Measurements from ENCODE around the gene ETV3. TPM values are rescaled to one million over a fixed set of nuclear protein-coding genes. Genes with fewer than 3 reads are reported as not detected.

ETV3 gene
- total and polyA plus RNA-seq, 2 of the 8 experiments (the other 6 are each of a cell fraction or from before 2014, with no cell fraction given), result 6.0 to 23.8 TPM

DNA sequence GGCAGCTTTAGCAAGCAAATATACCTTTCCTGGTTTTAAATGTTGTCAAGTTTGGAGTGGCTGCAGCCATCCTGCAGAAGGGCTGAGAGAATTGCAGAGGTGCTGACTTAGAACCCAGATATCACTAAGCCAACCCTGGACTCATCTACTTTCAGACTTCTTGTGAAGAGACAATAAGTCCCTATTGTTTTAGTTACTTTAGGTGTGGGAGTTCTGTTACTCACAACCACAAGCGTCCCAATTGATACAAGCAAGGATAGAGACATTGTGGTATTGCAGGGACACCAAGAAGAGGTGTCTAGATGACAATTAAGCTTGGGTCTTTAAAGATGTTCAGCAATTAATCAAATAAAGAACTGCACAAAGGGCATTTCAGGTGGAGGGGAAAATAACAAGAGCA is 8.8 kb upstream of the ETV3 start:
- Histone ChIP-seq H3K4me1 (replicated peaks in 1 of 4; ENCODE audit: control insufficient read depth in 3 of 4, insufficient read depth in 4 of 4, low read length in 3 of 4) (no peaks in the 10 kb centered on the region), H3K9me3 (ENCODE audit: insufficient read depth in 2 of 2, low read depth in 1 of 2, low read length in 1 of 2) (no peaks in the 10 kb centered on the region), H3K27ac (ENCODE audit: low read depth, low read length) (no peak overlapping the region), H4K5ac (ENCODE audit: insufficient read length, low read depth, low read length) (no peak overlapping the region), H2BK120ac (replicated peaks; ENCODE audit: low read depth, low read length) (no peak overlapping the region), H3K23ac (ENCODE audit: insufficient read length) (no peak overlapping the region), H2BK5ac (ENCODE audit: low read depth, low read length) (no peak overlapping the region), H3K79me1 (ENCODE audit: low read depth, low read length) (no peaks in the 10 kb centered on the region), H2BK12ac (ENCODE audit: low read depth, low read length) (no peak overlapping the region), H4K8ac (ENCODE audit: extremely low read depth, insufficient read depth, low read length) (no peak overlapping the region), H4K20me1 (replicated peaks in 1 of 2; ENCODE audit: control insufficient read depth in 1 of 2, insufficient read depth in 2 of 2, low read length in 2 of 2) (no peaks in the 10 kb centered on the region), H3K4ac (replicated peaks; ENCODE audit: insufficient read length, low read depth, low read length) (no peak overlapping the region), H2BK15ac (ENCODE audit: low read length) (no peak overlapping the region), H3K9ac (replicated peaks in 1 of 4; ENCODE audit: extremely low read depth in 1 of 4, low read depth in 3 of 4, low read length in 3 of 4) (no peak overlapping the region), H2AK5ac (ENCODE audit: low read depth, low read length) (no peak overlapping the region), H3K27me3 (replicated peaks in 1 of 4; ENCODE audit: control insufficient read depth in 3 of 4, extremely low read depth in 1 of 4, insufficient read depth in 3 of 4, low read length in 3 of 4) (peaks cover 0 to 1% (median 0%) of the 10 kb centered on the region in 4 experiments; a peak in 1 of 7 replicates), H4K91ac (replicated peaks; ENCODE audit: insufficient read length, low read length) (no peak overlapping the region), H3K79me2 (ENCODE audit: control insufficient read depth in 1 of 2, insufficient read depth in 2 of 2, low read length in 2 of 2) (no peaks in the 10 kb centered on the region), H3K18ac (ENCODE audit: extremely low read depth, low read length) (no peak overlapping the region), H3K56ac (replicated peaks; ENCODE audit: insufficient read length, low read depth, low read length) (no peak overlapping the region), H2AFZ (ENCODE audit: low read length) (no peak overlapping the region), H3K4me2 (ENCODE audit: insufficient read depth in 1 of 2, low read depth in 2 of 2, low read length in 2 of 2) (no peak overlapping the region), H2BK20ac (ENCODE audit: low read length) (no peak overlapping the region), H3K14ac (ENCODE audit: insufficient read length) (no peak overlapping the region), H3K36me3 (ENCODE audit: control insufficient read depth in 2 of 4, insufficient read depth in 4 of 4, low read length in 3 of 4) (no peaks in the 10 kb centered on the region), H3K23me2 (ENCODE audit: low read depth, low read length) (no peaks in the 10 kb centered on the region), H3K4me3 (ENCODE audit: extremely low read depth in 1 of 4, insufficient read depth in 2 of 4, low read depth in 3 of 4, low read length in 4 of 4) (no peak overlapping the region)
- TF ChIP-seq GTF2F1 (IDR thresholded peaks at IDR 0.05; ENCODE audit: borderline replicate concordance, low read depth, low read length) (no peak), EP300 (IDR thresholded peaks at IDR 0.05; ENCODE audit: borderline replicate concordance in 1 of 2, low read depth in 2 of 2, low read length in 2 of 2) (no peak), EZH2 (IDR thresholded peaks at IDR 0.05; ENCODE audit: low read depth, low read length, severe bottlenecking) (no peak), CBX5 (IDR thresholded peaks at IDR 0.05; ENCODE audit: low read depth, low read length) (no peak), EGR1 (IDR thresholded peaks at IDR 0.05; ENCODE audit: borderline replicate concordance, low read depth, low read length) (no peak), CREB1 (IDR thresholded peaks at IDR 0.05) (no peak), CHD1 (IDR thresholded peaks at IDR 0.05; ENCODE audit: low read depth, low read length) (no peak)
- TF ChIP-seq, protein P1, sequence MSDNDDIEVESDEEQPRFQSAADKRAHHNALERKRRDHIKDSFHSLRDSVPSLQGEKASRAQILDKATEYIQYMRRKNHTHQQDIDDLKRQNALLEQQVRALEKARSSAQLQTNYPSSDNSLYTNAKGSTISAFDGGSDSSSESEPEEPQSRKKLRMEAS (IDR thresholded peaks at IDR 0.05), result no peak
- WGBS, 2 experiments (ENCODE audit: extremely low coverage in 1 of 2, insufficient coverage in 1 of 2, insufficient read length in 1 of 2, insufficient replicate concordance in 2 of 2, low coverage in 1 of 2, low lambda C conversion rate in 2 of 2, missing lambda C conversion rate in 1 of 2), result 100% methylated on average over 1 of the region's 1 CpG; no CpG with 5 or more reads in 1 of the 2 experiments
- POLR2A ChIA-PET (ENCODE audit: partially characterized antibody), result interaction anchor here (1.2 kb wide), 1 partner anchor 21 kb away, joined by 3 read pairs; no protein-coding TSS in a partner anchor
- CTCF ChIA-PET (ENCODE audit: partially characterized antibody), result interaction anchor here (0.8 to 16.2 kb wide), 5 partner anchors 7 to 56 kb away, joined by 4 to 187 read pairs (median 5); no protein-coding TSS in a partner anchor
- DNase-seq (ENCODE audit: low read depth in 1 of 2, low spot score in 2 of 2) (no peak), FAIRE-seq (no peak)

Data from H1 (cell line).